K562 (cell line): Measurements from ENCODE around the gene PTPN7. TPM values are rescaled to one million over a fixed set of nuclear protein-coding genes. Genes with fewer than 3 reads are reported as not detected.

ENCODE experiments used
- MBD2 ChIP-seq: sonication (generic); IDR thresholded peaks from 2 replicates; pipeline ENCODE4 v1.6.1; 2016; ENCODE audit warnings: low read depth, borderline replicate concordance
- POLR3A ChIP-seq: IDR thresholded peaks from 2 replicates; pipeline ENCODE4 v1.6.1; 2011; ENCODE audit warnings: borderline replicate concordance, mild to moderate bottlenecking, moderate library complexity; ENCODE audit not compliant: insufficient read length, insufficient read depth; ENCODE audit errors: extremely low read depth
- RBM15 ChIP-seq: fragments of 200-400 bp; formaldehyde crosslinking; IDR thresholded peaks from 2 replicates; pipeline ENCODE4 v1.6.1; 2018; ENCODE audit warnings: mild to moderate bottlenecking, low read length, moderate library complexity; ENCODE audit not compliant: insufficient read depth
- ZBTB12 ChIP-seq: fragments of 250-450 bp; sonication (Bioruptor Pico); IDR thresholded peaks from 2 replicates; pipeline ENCODE4 v1.4.0; 2020
- ZFX ChIP-seq: sonication (generic); formaldehyde crosslinking; IDR thresholded peaks from 2 replicates; pipeline ENCODE4 v1.8.0; 2022; ENCODE audit warnings: mild to moderate bottlenecking, missing genetic modification reagents, moderate library complexity
- ZNF253 ChIP-seq: fragments of 250-450 bp; sonication (Bioruptor Pico); conservative IDR thresholded peaks from 2 replicates; pipeline ENCODE4 v1.6.1; 2021; ENCODE audit warnings: mild to moderate bottlenecking
- ZNF408 ChIP-seq: fragments of 250-450 bp; sonication (Bioruptor Pico); IDR thresholded peaks from 2 replicates; pipeline ENCODE4 v1.4.0; 2020; ENCODE audit warnings: low read depth, mild to moderate bottlenecking, moderate library complexity
- ZNF695 ChIP-seq: fragments of 450-650 bp; formaldehyde crosslinking; IDR thresholded peaks from 2 replicates; pipeline ENCODE4 v1.4.0; 2020; ENCODE audit warnings: mild to moderate bottlenecking, moderate library complexity
- ZNF740 ChIP-seq, 3 experiments: fragments of 200-800 bp in 1 of 3; sonication (Bioruptor generic) in 1 of 3; sonication (generic) in 1 of 3; formaldehyde crosslinking in 1 of 3; IDR thresholded peaks; 2 replicates each; pipeline versions ENCODE4 v1.6.1 to v1.8.0; 2016 to 2022; ENCODE audit warnings: mild to moderate bottlenecking in 2 of 3, missing compliant biosample characterization in 2 of 3, missing genetic modification characterization in 2 of 3, missing genetic modification reagents in 1 of 3
- polyA plus RNA-seq, 8 experiments: library from polyadenylated mRNA; depleted of rRNA in 4 of 8; stranded (reverse) in 5 of 8; unstranded in 3 of 8; fragments of >200 nt; fragmentation: Nextera tagmentation in 2 of 8; fragmentation: Illumina TruSeq in 1 of 8; extraction: Ambion mirVana in 2 of 8; extraction: Trizol in 1 of 8; gene quantifications; 2 replicates each; pipeline versions ENCODE4 v1.2.1 to v1.2.3, GENCODE V29; 2011 to 2014; ENCODE audit warnings: inconsistent platforms in 1 of 8, missing spikeins in 1 of 8
- total RNA-seq, 7 experiments: library from RNA; depleted of rRNA in 6 of 7; stranded (reverse); fragments of >200 nt in 6 of 7; fragmentation: Illumina TruSeq in 2 of 7; extraction: Trizol in 2 of 7; gene quantifications; 2 replicates each; pipeline versions ENCODE4 v1.2.1 to v1.2.3, GENCODE V29; 2011 to 2021; ENCODE audit warnings: low replicate concordance in 1 of 7
- TF ChIP-seq, protein P1 (sequence below): fragments of 450-650 bp; IDR thresholded peaks from 2 replicates; pipeline ENCODE4 v1.6.1; 2016; ENCODE audit warnings: mild to moderate bottlenecking, moderate library complexity
- TF ChIP-seq, protein P2 (sequence below): fragments of 250-450 bp; sonication (Bioruptor Pico); IDR thresholded peaks from 2 replicates; pipeline ENCODE4 v1.4.0; 2020; ENCODE audit warnings: mild to moderate bottlenecking

The PTPN7 gene
- total and polyA plus RNA-seq, 9 of the 15 experiments (the other 6 are each of a cell fraction or from before 2014, with no cell fraction given): 18.7 to 144 (median 120) TPM

GRCh38 chr1:202158810-202159533 lies 1.4 kb downstream of the PTPN7 start (continued):
- TF ChIP-seq, protein P1, sequence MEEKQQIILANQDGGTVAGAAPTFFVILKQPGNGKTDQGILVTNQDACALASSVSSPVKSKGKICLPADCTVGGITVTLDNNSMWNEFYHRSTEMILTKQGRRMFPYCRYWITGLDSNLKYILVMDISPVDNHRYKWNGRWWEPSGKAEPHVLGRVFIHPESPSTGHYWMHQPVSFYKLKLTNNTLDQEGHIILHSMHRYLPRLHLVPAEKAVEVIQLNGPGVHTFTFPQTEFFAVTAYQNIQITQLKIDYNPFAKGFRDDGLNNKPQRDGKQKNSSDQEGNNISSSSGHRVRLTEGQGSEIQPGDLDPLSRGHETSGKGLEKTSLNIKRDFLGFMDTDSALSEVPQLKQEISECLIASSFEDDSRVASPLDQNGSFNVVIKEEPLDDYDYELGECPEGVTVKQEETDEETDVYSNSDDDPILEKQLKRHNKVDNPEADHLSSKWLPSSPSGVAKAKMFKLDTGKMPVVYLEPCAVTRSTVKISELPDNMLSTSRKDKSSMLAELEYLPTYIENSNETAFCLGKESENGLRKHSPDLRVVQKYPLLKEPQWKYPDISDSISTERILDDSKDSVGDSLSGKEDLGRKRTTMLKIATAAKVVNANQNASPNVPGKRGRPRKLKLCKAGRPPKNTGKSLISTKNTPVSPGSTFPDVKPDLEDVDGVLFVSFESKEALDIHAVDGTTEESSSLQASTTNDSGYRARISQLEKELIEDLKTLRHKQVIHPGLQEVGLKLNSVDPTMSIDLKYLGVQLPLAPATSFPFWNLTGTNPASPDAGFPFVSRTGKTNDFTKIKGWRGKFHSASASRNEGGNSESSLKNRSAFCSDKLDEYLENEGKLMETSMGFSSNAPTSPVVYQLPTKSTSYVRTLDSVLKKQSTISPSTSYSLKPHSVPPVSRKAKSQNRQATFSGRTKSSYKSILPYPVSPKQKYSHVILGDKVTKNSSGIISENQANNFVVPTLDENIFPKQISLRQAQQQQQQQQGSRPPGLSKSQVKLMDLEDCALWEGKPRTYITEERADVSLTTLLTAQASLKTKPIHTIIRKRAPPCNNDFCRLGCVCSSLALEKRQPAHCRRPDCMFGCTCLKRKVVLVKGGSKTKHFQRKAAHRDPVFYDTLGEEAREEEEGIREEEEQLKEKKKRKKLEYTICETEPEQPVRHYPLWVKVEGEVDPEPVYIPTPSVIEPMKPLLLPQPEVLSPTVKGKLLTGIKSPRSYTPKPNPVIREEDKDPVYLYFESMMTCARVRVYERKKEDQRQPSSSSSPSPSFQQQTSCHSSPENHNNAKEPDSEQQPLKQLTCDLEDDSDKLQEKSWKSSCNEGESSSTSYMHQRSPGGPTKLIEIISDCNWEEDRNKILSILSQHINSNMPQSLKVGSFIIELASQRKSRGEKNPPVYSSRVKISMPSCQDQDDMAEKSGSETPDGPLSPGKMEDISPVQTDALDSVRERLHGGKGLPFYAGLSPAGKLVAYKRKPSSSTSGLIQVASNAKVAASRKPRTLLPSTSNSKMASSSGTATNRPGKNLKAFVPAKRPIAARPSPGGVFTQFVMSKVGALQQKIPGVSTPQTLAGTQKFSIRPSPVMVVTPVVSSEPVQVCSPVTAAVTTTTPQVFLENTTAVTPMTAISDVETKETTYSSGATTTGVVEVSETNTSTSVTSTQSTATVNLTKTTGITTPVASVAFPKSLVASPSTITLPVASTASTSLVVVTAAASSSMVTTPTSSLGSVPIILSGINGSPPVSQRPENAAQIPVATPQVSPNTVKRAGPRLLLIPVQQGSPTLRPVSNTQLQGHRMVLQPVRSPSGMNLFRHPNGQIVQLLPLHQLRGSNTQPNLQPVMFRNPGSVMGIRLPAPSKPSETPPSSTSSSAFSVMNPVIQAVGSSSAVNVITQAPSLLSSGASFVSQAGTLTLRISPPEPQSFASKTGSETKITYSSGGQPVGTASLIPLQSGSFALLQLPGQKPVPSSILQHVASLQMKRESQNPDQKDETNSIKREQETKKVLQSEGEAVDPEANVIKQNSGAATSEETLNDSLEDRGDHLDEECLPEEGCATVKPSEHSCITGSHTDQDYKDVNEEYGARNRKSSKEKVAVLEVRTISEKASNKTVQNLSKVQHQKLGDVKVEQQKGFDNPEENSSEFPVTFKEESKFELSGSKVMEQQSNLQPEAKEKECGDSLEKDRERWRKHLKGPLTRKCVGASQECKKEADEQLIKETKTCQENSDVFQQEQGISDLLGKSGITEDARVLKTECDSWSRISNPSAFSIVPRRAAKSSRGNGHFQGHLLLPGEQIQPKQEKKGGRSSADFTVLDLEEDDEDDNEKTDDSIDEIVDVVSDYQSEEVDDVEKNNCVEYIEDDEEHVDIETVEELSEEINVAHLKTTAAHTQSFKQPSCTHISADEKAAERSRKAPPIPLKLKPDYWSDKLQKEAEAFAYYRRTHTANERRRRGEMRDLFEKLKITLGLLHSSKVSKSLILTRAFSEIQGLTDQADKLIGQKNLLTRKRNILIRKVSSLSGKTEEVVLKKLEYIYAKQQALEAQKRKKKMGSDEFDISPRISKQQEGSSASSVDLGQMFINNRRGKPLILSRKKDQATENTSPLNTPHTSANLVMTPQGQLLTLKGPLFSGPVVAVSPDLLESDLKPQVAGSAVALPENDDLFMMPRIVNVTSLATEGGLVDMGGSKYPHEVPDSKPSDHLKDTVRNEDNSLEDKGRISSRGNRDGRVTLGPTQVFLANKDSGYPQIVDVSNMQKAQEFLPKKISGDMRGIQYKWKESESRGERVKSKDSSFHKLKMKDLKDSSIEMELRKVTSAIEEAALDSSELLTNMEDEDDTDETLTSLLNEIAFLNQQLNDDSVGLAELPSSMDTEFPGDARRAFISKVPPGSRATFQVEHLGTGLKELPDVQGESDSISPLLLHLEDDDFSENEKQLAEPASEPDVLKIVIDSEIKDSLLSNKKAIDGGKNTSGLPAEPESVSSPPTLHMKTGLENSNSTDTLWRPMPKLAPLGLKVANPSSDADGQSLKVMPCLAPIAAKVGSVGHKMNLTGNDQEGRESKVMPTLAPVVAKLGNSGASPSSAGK: peak; percentile 91
- TF ChIP-seq ZBTB12 (no peak; the same call in 1 of the 2 replicates), RBM15 (no peak), ZFX (CRISPR knock-in tag) (no peak), ZNF253 (CRISPR knock-in tag) (no peak), MBD2 (peak; percentile 41; the same call in 1 of the 2 replicates), ZNF408 (CRISPR knock-in tag) (no peak), ZNF740 (CRISPR knock-in tag; IDR thresholded peaks at IDR 0.05) (peak; percentile 77), ZNF740 (tag; IDR thresholded peaks at IDR 0.05) (no peak), POLR3A (no peak), ZNF695 (CRISPR knock-in tag) (no peak)
- TF ChIP-seq, protein P2, sequence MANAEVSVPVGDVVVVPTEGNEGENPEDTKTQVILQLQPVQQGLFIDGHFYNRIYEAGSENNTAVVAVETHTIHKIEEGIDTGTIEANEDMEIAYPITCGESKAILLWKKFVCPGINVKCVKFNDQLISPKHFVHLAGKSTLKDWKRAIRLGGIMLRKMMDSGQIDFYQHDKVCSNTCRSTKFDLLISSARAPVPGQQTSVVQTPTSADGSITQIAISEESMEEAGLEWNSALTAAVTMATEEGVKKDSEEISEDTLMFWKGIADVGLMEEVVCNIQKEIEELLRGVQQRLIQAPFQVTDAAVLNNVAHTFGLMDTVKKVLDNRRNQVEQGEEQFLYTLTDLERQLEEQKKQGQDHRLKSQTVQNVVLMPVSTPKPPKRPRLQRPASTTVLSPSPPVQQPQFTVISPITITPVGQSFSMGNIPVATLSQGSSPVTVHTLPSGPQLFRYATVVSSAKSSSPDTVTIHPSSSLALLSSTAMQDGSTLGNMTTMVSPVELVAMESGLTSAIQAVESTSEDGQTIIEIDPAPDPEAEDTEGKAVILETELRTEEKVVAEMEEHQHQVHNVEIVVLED (CRISPR knock-in tag): no peak
